GM19452 (cell line): ENCODE data around the gene RAP1GAP2.
A peak's percentile ranks its signal among the peaks of the same experiment; 100 is the strongest.
"Not testable (repeated sequence)": the region's sequence is repeated elsewhere in the genome, so short reads cannot be mapped to it uniquely, and the experiment has no call there.

Experiments
- ATAC-seq: cut with Tn5 transposase; IDR thresholded peaks from one replicate; pipeline ENCODE4 v1.9.1; 2021; ENCODE audit not compliant: unreplicated experiment

The RAP1GAP2 gene

DNA sequence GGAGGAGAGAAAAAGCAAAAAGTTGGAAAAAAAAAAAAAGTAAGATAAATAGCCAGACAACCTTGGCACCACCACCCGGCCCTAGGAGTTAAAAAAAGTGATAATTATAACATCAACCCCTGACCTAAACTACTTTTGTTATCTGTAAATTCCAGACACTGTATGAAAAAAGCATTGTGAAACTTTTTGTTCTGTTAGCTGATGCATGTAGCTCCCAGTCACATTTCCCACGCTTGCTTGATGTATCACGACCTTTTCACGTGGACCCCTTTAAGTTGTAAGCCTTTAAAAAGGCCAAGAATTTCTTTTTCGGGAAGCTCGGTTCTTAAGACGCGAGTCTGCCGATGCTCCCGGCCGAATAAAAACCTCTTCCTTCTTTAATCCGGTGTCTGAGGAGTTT, 10.9 kb upstream of the RAP1GAP2 start:
- ATAC-seq, result not testable (repeated sequence)

DNA sequence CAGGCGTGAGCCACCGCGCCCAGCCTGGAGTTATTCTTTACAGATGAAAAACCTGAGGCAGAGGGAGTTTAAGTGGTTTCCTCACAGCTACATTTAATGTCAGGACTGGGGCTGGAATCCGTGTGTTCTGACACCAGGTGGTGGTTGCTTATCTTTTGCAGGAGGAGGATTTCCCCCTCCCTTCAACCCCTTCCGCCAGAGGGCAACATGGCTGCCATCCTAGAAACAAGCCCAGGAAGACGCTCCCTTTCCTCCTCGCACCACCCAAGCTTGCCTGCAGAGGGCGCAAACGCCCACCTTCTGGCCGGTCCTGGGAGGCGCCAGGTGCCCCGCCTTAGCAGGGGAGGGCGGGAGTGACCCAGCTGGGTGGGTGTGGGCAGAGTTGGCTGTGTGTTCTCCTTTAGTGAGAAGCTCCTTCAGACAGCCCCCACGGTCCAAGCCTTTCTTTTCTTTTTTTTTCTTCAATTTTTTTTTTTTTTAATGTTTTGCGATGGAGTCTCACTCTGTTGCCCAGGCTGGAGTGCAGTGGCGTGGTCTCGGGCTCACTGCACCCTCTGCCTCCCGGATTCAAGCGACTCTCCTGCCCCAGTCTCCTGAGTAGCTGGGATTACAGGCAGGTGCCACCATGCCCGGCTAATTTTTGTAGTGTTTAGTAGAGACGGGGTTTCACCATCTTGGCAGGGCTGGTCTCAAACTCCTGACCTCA, 9.9 kb upstream of the RAP1GAP2 start:
- peak; percentile 77 for ATAC-seq

DNA sequence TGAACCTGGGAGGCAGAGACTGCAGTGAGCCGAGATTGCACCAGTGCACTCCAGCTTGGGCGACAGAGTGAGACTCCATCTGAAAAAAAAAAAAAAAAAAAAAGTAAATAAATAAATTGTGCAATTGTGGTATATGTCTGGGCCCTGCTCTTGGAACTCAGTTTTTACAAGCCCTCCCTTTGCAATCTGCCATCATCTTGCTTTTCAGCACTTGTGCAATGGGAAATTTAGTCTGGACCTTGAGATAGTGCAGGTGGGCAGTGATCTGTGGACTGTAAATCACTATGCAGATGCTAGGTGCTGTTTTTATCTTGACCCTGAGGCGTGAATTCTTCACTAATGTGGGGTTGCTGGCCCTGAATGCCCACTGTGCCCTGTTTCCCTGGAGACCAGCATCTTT, 6.5 kb upstream of the RAP1GAP2 start:
- no peak for ATAC-seq

DNA sequence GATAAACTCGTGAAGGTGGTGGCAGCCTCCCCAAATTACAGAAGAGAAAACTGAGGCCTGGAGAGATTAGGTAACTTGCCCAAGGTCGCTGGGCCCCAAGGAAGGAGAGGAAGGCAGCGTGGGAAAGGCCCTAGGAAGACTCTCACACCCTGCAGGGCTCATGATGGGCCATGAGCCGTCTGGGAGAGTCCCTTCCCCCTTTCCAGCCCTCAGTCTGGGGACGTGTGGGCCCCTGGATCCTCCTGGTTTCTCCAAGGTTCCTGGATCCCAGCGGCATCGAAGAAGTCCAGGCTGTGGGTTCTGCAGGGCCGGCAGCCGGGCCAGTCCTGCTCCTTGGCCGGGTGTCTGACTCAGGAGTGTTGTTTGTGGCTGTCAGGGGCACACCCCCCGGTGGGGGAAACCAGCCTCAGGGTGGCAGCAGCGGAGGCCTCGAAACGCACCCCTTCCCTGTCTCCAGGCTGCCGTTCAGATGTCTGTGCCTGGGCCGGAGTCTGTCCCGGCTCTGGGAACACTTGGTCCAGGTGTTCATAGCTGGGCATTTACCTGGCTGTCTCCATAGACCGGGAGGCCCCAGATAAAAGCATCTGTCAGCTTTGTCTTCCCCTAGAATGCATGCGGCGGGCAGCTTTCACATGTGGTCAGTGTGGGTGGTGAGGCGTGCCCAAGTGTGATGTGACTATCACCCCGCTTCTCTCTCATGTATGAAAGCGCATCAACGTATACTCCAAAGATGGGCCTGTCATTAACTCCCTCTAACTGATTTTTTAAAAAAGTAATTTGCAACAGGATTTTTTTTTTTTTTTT, 3.7 kb upstream of the RAP1GAP2 start:
- no peak for ATAC-seq

DNA sequence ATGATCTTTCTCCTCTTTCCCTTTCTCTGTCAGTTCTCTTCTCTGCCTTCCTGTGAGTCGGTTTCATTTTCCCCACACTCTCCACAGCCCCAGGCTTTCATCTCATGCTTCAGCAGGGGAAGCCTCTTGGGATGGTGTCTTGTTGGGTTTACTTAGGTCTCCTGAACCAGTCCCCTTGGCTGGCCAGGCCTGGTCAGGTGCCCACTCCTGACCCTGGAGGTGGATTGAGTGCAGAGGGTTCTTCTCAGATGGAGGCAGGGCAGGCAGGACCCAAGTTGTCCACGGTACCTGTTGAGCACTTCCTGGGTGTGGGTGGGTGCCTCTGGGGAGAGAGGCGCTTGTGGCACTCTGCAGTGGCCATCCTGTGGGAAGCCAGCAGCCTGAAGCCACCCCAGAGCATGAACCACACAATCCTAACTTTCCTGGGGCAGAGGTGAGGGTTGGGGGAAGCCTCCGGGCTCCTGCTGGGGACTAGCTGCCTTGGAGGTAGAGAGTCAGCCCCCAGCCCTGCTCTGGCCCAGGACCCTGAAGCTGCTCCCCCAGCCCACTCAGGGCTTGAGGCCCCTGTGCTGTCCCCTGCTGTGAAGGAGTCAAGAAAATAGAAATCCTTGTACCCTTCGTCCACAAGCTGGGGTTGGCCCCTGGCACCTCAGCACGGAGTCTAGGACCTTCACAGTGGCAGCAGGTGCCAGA, 2.0 kb upstream of the RAP1GAP2 start:
- ATAC-seq, result no peak

DNA sequence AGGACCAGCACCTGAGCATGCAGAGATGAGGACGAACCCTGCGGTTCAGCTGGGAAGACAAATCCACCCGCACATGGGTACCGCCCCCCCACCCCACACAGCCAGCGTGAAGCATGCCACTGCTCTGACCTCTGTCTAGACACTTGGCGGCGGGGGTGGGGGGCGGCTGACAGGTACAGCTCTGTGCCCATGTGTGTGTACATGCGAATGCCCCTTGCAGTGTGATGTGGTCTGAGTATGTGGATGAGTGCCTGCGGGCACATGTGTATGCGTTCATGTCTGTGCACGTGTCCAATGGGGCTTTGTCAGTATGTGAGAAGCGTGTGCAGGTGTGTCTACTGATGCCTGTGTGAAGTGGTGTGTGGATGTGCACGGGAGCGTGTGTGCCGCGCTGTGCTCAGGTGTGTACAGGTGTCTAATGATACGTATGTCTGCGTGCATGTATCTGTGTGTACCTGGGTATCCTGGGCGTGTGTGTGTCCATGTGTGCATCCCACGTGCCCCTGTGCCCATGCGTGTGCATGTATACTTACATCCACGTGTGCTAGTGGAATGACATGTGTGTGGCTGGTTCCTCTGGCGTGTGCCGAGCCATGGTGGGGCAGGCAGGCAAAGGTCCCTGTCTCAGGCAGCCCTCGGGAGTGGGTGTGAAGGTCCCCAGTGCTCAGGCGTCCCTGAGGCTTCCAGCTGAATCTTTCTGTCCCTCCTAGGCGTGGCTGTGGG, 636 bp upstream of the RAP1GAP2 start:
- no peak for ATAC-seq

DNA sequence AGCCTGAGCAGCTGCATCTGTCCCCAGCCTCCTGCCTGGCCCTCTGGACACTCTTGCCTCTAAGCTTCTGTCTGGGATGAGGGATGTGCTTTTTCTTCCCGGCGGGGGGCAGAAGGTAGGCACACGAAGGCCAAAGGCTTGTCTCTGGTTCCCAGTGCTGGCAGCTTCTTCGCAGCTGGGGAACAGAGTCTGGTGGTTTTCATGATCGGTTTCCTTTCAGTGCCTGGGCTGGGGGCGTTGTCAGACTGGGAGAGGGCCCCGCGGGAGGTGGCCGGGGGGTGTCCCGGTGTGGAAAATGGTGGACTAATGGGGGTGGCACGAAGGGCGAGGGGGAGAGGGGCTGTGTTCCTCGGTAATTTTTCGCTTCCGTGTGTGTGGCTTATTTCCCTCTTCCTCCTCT, 988 bp downstream of the RAP1GAP2 start:
- ATAC-seq, result no peak

DNA sequence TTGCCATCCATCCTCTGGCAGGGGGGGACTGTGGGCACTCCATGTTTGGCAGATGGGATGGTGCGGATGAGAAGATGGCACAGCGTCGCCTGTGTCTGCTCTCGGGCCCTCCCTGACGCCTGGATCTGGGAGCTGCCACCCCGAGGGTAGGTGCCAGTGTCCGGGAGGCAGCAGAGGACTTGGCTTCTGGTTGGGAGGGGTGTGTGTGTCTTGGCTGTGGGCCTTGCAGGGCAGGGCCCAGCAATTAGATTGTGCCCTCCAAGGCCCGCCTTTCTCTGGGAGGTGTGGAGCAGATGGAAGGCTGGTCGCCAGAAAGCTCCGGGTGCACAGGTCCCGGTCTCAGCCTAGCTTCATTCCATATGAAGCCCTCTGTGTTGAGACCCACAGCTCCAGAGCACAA, 1.4 kb downstream of the RAP1GAP2 start:
- no peak for ATAC-seq

DNA sequence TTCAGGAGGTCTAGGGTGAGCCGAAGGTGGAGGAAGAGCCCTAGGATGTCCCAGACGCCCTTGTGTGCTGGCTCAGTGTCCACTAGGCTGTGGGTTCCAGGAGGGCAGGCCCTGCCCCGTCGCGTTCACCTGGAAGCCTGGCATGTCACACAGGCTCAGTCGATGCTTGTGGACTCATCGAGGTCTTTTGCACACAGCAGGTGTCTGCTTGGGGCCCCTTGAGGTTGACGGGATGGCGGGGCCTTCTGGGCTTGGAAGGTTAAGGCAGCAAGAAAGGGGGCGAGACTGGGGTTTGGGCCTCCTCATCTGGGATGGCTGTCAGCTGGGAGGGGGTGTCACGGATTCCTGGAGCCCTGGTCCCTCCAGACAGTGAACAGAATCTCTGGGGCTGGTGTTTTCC, 1.9 kb downstream of the RAP1GAP2 start:
- no peak for ATAC-seq

DNA sequence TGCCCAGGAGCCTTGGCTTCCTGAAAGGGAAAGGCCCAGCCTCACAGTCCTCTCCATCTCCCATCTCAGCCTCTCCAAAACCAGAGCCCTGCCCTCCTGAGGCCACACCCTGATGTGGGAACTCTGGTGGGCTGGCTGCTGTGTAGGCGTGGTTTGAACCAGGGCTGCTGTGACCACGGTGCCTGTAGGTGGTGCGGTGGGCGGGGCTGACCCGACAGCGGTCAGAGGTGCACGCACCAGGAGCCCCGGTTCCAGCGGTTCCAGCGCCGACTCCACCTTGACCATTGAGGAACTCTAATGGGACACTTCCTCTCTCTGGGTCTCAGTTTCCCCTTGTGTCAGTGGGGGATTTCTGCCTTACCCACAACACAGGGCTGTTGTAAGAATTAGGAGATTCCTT, 2.4 kb downstream of the RAP1GAP2 start:
- no peak for ATAC-seq

DNA sequence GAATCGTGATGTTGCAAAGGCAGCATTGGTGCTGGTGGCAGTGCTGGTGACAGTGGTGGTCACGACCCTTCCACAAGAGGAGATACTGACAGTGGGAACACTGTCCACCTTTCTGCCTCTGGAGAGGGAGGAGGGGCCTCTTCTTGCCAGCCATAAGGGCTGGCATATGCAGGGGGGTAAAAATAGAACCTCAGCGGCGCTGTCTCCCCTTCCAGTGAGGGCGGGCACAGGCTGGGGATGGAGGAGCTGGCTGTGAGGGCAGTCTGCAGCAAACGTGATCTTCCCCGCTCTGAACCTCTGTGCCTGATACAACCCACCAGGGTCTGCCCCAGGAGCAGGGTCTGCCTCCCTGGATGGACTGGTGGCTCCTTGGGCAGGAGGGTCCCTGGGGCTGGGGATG, 3.4 kb downstream of the RAP1GAP2 start:
- ATAC-seq, result no peak

DNA sequence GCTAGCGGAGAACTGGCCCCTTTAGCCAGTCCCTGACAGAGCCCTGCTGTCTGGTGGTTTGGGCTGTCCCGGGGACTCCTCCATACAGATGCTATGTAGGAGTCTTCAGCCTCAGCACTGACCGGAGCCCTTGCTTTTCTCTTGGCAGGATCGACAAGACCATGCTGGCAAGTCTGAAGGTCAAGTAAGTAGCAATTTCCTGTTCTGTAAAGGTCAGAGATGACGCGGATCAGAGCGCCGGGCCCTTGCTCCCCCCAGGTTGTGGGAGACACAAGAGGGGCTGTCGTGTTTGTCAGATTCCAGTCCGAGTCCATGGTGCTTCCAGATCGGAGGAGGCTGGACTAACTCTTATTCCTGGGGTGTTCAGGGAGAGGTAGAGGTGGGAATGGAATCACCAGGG, 4.1 kb downstream of the RAP1GAP2 start:
- no peak for ATAC-seq

DNA sequence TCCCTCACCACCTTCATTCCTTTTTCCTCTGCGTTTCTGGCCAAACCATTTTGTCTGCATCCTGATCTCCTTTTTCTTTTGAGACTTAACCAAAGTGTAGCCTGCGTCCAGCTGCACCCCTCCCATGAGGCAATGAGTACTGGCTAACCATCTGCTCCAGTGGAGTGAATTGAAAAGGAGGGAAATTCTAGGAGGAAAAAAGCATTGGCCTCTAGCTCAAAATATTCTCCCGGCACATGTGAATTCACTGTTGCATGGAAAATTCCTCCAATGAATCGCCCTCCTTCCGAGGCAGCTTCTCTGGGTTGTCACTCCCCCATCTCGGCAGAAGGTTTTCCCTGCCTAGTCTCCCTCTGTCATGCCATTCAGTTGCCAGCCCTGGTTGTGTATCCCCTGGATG, 5.6 kb downstream of the RAP1GAP2 start:
- no peak for ATAC-seq

DNA sequence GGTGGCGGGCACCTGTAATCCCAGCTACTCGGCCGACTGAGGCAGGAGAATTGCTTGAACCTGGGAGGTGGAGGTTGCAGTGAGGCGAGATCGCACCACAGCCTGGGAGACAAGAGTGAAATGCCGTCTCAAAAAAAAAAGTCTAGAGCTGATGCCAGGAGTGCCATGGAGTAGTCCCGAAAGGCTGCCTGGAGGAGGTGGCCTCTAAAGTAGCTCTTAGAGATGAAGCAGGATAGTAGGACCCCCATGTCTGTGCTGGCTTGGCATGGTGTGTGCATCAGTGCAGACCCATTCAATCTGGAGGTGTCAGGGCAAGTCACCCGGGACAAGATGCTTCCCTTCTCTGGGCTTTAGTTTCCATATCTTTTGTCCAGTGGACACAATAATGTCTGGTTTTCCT, 6.3 kb downstream of the RAP1GAP2 start:
- no peak for ATAC-seq

DNA sequence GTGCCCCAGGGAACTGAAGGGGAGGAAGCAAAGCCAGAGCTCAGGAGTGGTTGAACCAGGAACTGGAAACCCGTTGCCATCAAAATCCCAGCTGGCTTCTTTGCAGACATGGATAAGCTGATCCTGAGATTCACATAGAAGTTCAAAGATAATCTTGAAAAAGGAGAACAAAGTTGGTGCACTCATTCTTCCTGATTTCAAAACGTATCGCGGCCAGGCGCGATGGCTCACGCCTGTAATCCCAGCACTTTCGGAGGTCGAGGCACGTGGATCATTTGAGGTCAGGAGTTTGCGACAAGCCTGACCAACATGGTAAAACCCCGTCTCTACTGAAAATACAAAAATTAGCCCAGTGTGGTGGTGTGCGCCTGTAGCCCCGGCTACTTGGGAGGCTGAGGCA, 7.1 kb downstream of the RAP1GAP2 start:
- no peak for ATAC-seq

DNA sequence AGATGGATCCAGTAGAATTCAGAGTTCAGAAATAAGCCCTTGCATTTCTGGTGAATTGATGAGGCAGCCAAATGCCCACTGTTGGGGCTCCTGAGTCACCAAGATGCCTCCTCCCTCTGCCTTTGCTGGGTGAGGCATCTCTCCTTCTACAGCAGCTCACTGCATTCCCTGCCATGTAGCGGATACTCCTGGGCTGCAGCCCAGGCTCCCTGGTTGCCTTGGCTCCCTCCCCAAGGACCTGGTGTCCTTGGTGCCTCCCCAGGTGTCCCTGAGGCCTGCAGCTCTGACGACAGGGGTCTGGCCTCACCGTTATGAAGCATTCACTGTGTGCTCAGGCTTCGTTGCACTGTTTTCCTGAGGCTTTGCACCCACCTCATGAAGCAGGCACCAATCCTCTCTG, 7.7 kb downstream of the RAP1GAP2 start:
- ATAC-seq, result no peak

DNA sequence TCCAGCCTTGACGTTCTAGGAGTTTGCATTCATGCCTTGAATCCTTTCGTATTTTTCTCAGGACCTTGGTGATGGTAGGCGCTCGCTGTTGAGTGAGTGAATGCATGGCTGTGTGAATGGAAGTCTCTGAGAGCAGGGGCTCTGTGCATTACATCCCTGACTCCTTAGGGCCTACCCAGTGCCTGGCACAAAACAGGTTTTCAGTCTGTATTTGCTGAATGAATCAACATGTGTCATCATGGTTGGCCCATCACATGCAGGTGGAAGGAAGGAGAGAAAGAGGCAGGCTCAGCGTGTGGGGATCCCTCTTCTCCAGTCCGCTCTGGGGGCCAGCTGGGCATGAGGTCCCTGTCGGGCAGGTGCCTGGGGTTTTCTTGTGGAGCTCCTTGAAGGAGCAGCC, 8.7 kb downstream of the RAP1GAP2 start:
- no peak for ATAC-seq

DNA sequence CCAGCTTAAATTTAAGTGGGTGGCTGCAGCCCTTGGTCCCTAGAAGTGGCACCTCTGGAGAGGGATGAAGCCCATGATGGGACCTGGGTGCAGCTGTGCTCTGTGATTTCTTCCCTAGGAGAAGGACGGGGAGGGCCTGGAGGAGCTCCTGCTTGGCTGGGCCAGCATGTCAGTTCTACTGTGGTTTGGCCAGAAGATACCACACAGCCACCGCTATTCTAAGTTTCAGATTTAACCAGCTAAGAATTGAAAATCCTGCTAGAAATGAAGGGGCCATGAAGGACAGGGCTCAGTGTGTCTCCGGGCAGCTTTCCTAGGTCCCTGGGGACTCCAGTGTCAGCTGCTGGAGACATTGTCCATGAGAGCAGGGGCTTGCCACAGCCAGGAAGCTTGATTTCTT, 9.7 kb downstream of the RAP1GAP2 start:
- ATAC-seq, result no peak

DNA sequence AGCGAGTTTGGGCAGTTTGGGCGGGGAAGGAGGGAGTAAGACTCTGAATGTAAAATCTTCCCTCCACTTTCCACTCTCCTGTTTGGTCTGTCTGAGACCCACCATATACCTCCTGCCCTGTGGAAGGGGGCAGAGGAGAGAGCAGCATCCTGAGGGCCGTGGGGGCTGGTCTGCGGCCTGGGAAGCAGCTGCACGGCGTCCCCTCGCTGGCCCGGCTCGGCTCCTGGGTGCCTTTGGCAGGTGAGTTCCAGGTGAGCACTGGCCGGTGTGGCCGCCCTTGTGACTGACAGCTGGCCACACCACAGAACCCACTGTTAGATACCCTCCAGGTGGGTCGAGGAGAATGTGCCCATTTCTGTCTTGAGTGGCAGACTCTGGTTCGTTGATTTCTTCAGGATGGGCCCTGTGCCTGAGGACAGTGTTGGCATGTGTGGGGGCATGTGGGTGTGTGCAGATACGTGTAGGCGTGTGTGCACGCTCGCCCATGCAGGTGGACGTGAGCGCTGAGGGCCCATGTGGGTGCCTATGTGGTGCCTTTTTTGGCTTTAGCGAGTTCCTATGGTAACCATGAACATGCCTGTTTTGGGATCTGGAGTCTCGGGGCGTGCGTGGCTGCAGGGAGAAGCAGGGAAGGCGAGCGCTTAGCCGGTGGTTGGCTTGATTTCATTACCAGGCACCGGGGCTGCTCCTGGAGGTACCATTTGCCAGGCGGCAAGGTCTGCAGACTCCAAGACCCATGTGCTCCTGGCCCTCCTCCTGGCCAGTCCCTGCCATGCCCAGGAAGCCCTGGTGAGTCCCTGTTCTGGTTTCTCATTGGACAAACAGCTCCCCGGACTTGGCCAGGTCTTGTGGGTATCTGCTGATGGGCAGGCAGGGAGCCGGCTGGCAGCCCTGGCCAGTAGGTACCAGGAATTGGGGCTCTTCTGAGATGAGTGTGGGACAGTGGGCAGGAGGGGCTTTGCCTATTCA, 12.4 kb downstream of the RAP1GAP2 start:
- ATAC-seq, result no peak

DNA sequence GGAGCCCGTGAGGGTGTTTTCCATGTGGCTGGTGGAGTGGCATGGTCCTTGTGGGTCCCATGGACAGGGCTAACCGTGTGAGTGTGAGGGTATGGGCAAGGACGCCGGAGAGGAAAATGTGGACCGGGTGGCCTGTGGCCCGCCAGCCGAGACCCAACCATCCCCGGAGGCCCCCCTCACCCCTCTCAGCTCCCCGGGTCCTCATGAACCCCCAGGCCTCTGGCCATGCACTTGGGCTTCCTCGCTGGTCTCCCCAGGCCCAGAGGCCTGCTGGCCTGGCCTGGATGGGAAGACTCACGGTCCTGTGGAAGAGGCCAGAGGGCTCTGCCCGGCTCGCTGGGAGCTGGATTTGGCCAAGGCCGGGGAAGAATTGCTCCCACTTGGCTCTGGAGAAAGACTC, 13.1 kb downstream of the RAP1GAP2 start:
- no peak for ATAC-seq
